HCT116 (cell line): ENCODE measurements around the gene PTOV1.

Experiments
- CBX3 ChIP-seq: IDR thresholded peaks from 2 replicates; pipeline ENCODE4 v1.6.1; 2012; ENCODE audit warnings: low read depth
- EZH2 ChIP-seq: fragments of 200-600 bp; sonication (generic); IDR thresholded peaks from 2 replicates; pipeline ENCODE4 v1.6.1; 2017; ENCODE audit warnings: antibody characterized with exemption, mixed run types
- EZH2phosphoT487 ChIP-seq: fragments of 200-600 bp; IDR thresholded peaks from 2 replicates; pipeline ENCODE4 v1.6.1; 2018; ENCODE audit warnings: antibody characterized with exemption, borderline replicate concordance
- JUND ChIP-seq: IDR thresholded peaks from 2 replicates; pipeline ENCODE4 v1.6.1; 2012
- POLR2A ChIP-seq: IDR thresholded peaks from 2 replicates; pipeline ENCODE4 v1.7.0; 2011; ENCODE audit warnings: borderline replicate concordance; ENCODE audit not compliant: insufficient read depth, insufficient read length; ENCODE audit errors: extremely low read depth
- POLR2AphosphoS5 ChIP-seq: IDR thresholded peaks from 2 replicates; pipeline ENCODE4 v1.6.1; 2011; ENCODE audit warnings: mild to moderate bottlenecking, low read depth, low read length, moderate library complexity
- RAD21 ChIP-seq: IDR thresholded peaks from 2 replicates; pipeline ENCODE4 v1.6.1; 2012; ENCODE audit warnings: low read depth, mild to moderate bottlenecking
- SP1 ChIP-seq: IDR thresholded peaks from 2 replicates; pipeline ENCODE4 v1.6.1; 2012; ENCODE audit warnings: low read depth
- SRF ChIP-seq: IDR thresholded peaks from 2 replicates; pipeline ENCODE4 v1.6.1; 2012; ENCODE audit warnings: low read depth
- YY1 ChIP-seq: IDR thresholded peaks from 2 replicates; pipeline ENCODE4 v1.6.1; 2011; ENCODE audit warnings: low read length, low read depth, moderate library complexity, mild to moderate bottlenecking; ENCODE audit not compliant: insufficient replicate concordance; ENCODE audit errors: extremely low read depth
- ZFX ChIP-seq: fragments of 450-650 bp; IDR thresholded peaks from 2 replicates; pipeline ENCODE4 v1.6.1; 2017
- TF ChIP-seq, protein P1 (sequence below), 3 experiments: fragments of 200-600 bp in 1 of 3; sonication (generic) in 1 of 3; IDR thresholded peaks in 2 of 3; conservative IDR thresholded peaks in 1 of 3; 2 replicates each; pipeline ENCODE4 v1.5.1; 2012 to 2017; ENCODE audit warnings: low read depth in 2 of 3, low read length in 2 of 3, antibody characterized with exemption in 1 of 3, borderline replicate concordance in 1 of 3, control low read depth in 1 of 3, mild to moderate bottlenecking in 1 of 3, mixed read lengths in 1 of 3, mixed run types in 1 of 3, moderate library complexity in 1 of 3; ENCODE audit not compliant: insufficient read depth in 1 of 3
- TF ChIP-seq, protein P2 (sequence below): IDR thresholded peaks from 2 replicates; pipeline ENCODE4 v1.6.1; 2012

DNA sequence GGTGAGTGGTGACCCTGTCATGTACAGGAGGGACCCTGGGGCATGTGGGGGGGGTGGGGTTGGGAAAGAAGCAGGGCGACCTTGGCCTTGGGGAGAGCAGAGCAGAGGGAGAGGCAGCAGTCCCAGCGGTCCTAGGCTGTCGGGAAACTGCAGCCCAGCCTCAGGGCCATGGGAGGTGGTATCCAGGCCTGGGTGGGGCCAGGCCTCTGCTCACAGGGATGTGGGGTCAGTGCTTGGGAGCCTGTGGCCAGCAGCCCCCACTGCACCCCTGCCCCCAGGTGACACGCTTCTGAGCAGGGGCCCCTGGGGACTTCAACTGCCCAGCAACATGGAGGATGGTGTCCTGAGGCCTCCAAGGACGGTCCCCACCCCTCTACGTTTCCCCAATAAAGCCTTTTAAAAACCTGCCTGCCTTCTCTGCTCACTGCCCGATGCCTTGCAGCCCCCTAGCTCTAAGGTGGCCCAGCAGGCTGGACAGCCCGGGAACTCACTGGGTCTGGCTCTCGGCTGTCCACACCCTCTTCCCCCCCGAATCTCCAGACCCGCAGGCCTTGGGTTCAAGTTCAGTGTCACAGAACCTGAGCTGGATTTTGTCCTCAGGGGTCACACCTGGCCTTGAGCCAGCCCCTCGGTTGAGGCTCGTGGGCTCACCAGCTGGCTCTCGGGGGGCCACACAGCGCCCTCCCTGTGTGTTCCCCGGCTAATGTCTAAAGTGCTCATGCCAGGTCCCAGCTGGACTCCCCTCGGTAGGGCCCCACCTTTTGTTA lies 9.6 kb downstream of the PTOV1 start:
- TF ChIP-seq, protein P1, sequence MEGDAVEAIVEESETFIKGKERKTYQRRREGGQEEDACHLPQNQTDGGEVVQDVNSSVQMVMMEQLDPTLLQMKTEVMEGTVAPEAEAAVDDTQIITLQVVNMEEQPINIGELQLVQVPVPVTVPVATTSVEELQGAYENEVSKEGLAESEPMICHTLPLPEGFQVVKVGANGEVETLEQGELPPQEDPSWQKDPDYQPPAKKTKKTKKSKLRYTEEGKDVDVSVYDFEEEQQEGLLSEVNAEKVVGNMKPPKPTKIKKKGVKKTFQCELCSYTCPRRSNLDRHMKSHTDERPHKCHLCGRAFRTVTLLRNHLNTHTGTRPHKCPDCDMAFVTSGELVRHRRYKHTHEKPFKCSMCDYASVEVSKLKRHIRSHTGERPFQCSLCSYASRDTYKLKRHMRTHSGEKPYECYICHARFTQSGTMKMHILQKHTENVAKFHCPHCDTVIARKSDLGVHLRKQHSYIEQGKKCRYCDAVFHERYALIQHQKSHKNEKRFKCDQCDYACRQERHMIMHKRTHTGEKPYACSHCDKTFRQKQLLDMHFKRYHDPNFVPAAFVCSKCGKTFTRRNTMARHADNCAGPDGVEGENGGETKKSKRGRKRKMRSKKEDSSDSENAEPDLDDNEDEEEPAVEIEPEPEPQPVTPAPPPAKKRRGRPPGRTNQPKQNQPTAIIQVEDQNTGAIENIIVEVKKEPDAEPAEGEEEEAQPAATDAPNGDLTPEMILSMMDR (IDR thresholded peaks at IDR 0.05 in 2 of 3, conservative IDR thresholded peaks at IDR 0.05 in 1 of 3; ENCODE audit: borderline replicate concordance in 1 of 3, insufficient read depth in 1 of 3, low read depth in 2 of 3, low read length in 2 of 3) = no peak
- TF ChIP-seq RAD21 (no peak), POLR2A (no peak), POLR2AphosphoS5 (peak; percentile 18; the same call in 1 of the 2 replicates), SP1 (no peak), EZH2phosphoT487 (no peak), EZH2 (no peak), YY1 (no peak), CBX3 (no peak), SRF (no peak), JUND (no peak), ZFX (no peak)
- TF ChIP-seq, protein P2, sequence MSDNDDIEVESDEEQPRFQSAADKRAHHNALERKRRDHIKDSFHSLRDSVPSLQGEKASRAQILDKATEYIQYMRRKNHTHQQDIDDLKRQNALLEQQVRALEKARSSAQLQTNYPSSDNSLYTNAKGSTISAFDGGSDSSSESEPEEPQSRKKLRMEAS = no peak
